ENCODE data around the gene UBE2E1.

DNA sequence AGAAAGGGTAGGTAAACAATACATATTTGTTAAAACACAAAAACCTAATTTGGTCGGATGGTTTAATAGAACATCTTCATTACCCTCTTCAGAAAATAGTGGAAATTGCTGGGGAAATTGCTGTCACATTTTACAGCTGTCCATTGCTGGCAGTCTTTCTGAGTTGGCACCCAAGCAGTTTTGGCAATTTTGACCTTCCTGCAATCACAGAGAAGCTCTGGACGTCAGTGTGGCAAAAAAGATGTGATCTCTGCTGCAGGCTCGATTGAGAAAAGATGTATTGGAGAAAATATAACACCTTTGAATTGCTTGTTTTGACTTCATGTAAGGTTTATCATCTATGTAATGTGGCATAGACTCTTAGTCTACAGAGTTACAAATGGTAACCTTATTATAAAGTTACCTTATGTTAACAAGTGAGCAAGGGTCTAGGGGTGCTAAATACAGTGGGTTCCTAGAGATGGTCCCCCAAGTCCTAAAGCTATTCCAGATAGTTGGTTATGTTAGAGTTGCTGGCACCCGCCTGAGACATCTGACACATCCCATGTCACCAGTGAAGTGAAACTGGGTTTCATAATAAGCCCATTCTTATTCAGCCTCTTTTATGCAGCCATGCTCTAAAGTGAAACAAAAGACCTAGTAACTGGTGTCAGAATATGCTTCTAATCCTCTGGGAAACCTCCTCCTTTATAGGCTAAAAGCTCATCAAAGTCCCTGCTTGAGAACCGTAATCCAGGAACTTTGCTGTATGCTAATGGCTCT, 14.0 kb downstream of the UBE2E1 start:
- no peak for TF ChIP-seq FOXM1 (IDR thresholded peaks at IDR 0.05; ENCODE audit: borderline replicate concordance, low read depth)
- no peak for TF ChIP-seq EGR1 (IDR thresholded peaks at IDR 0.05)
- TF ChIP-seq, protein P1, sequence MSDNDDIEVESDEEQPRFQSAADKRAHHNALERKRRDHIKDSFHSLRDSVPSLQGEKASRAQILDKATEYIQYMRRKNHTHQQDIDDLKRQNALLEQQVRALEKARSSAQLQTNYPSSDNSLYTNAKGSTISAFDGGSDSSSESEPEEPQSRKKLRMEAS (IDR thresholded peaks at IDR 0.05): no peak
- no peak for TF ChIP-seq NFIC (IDR thresholded peaks at IDR 0.05)
- TF ChIP-seq, protein P2, sequence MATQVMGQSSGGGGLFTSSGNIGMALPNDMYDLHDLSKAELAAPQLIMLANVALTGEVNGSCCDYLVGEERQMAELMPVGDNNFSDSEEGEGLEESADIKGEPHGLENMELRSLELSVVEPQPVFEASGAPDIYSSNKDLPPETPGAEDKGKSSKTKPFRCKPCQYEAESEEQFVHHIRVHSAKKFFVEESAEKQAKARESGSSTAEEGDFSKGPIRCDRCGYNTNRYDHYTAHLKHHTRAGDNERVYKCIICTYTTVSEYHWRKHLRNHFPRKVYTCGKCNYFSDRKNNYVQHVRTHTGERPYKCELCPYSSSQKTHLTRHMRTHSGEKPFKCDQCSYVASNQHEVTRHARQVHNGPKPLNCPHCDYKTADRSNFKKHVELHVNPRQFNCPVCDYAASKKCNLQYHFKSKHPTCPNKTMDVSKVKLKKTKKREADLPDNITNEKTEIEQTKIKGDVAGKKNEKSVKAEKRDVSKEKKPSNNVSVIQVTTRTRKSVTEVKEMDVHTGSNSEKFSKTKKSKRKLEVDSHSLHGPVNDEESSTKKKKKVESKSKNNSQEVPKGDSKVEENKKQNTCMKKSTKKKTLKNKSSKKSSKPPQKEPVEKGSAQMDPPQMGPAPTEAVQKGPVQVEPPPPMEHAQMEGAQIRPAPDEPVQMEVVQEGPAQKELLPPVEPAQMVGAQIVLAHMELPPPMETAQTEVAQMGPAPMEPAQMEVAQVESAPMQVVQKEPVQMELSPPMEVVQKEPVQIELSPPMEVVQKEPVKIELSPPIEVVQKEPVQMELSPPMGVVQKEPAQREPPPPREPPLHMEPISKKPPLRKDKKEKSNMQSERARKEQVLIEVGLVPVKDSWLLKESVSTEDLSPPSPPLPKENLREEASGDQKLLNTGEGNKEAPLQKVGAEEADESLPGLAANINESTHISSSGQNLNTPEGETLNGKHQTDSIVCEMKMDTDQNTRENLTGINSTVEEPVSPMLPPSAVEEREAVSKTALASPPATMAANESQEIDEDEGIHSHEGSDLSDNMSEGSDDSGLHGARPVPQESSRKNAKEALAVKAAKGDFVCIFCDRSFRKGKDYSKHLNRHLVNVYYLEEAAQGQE (IDR thresholded peaks at IDR 0.05; ENCODE audit: low read depth): no peak

All from Ishikawa (cell line).